GM19455 (cell line): ENCODE results near the gene DCUN1D1.

ENCODE experiments used
- ATAC-seq: cut with Tn5 transposase; IDR thresholded peaks from one replicate; pipeline ENCODE4 v1.9.1; 2021; ENCODE audit not compliant: unreplicated experiment

DCUN1D1 gene

GRCh38 chr3:182902236-182902635 lies 78.1 kb downstream of the DCUN1D1 start:
- ATAC-seq = no peak

GRCh38 chr3:182896553-182896952 lies 83.8 kb downstream of the DCUN1D1 start:
- no peak for ATAC-seq

GRCh38 chr3:182895513-182896112 lies 84.7 kb downstream of the DCUN1D1 start:
- no peak for ATAC-seq

GRCh38 chr3:182892226-182892625 lies 88.1 kb downstream of the DCUN1D1 start:
- ATAC-seq = no peak

GRCh38 chr3:182891364-182891763 lies 89.0 kb downstream of the DCUN1D1 start:
- no peak for ATAC-seq

- no peak for ATAC-seq
Observed at GRCh38 chr3:182889948-182890629, 90.2 kb downstream of the DCUN1D1 start.
